Endothelial cell of umbilical vein (primary cell): ENCODE data around the gene AGFG1. TPM values are rescaled to one million over a fixed set of nuclear protein-coding genes. Genes with fewer than 3 reads are reported as not detected.

Source experiments
- BruUV-seq: library from RNA; stranded (reverse); fragments of 400-500 nt; replicated peaks from 2 replicates; lab custom pipeline; 2021; lab: Mats Ljungman, UMichigan
- CTCF ChIA-PET: fragments of 300-600, 350-600 bp; sonication (Branson Sonifier 250); formaldehyde crosslinking; loops from one replicate; lab custom pipeline; 2021; ENCODE audit warnings: antibody characterized with exemption, inconsistent platforms; lab: Charles Lee
- POLR2A ChIA-PET: fragments of 300-600, 350-600 bp; sonication (Branson Sonifier 250); formaldehyde crosslinking; loops from one replicate; lab custom pipeline; 2021; ENCODE audit warnings: antibody characterized with exemption, inconsistent platforms; lab: Charles Lee
- DNase-seq: peaks from one replicate; pipeline ENCODE4 v3.0.0-alpha.2; 2011; ENCODE audit warnings: low read depth, low spot score
- FAIRE-seq: peaks from 2 replicates; lab custom pipeline; 2011; peaks lifted over from hg19 to GRCh38; lab: Jason Lieb, UNC
- H2AFZ ChIP-seq: 2 replicates; pipeline ENCODE4 v1.6.0; 2012; ENCODE audit warnings: low read depth, low read length, control low read depth, inconsistent platforms
- H3K27ac ChIP-seq: 2 replicates; pipeline ENCODE4 v1.5.1; 2011; ENCODE audit warnings: low read depth, mild to moderate bottlenecking, control low read depth, low read length, moderate library complexity; ENCODE audit not compliant: insufficient read depth
- H3K27me3 ChIP-seq, 2 experiments: 2 replicates each; pipeline versions ENCODE4 v1.6.0 to v1.6.1; 2011; ENCODE audit warnings: low read length in 2 of 2, mixed read lengths in 1 of 2; ENCODE audit not compliant: control insufficient read depth in 2 of 2, insufficient read depth in 2 of 2
- H3K36me3 ChIP-seq, 2 experiments: 2 replicates in 1 of 2; 3 replicates in 1 of 2; pipeline ENCODE4 v1.5.1; 2011; ENCODE audit warnings: low read length in 2 of 2, mild to moderate bottlenecking in 1 of 2, moderate library complexity in 1 of 2; ENCODE audit not compliant: control insufficient read depth in 2 of 2, insufficient read depth in 2 of 2; ENCODE audit errors: extremely low read depth in 1 of 2
- H3K4me1 ChIP-seq: 3 replicates; pipeline ENCODE4 v1.5.1; 2011; ENCODE audit warnings: mild to moderate bottlenecking, low read length; ENCODE audit not compliant: control insufficient read depth, insufficient read depth; ENCODE audit errors: extremely low read depth
- H3K4me2 ChIP-seq: 2 replicates; pipeline ENCODE4 v1.6.1; 2011; ENCODE audit warnings: low read length, control low read depth, mixed read lengths; ENCODE audit not compliant: insufficient read depth
- H3K4me3 ChIP-seq, 3 experiments: fragments of 200-600 bp in 1 of 3; sonication (generic), shearing (Covaris generic) in 1 of 3; replicated peaks in 1 of 3; 2 replicates each; pipeline ENCODE4 v1.5.1; 2011 to 2016; ENCODE audit warnings: control low read depth in 3 of 3, low read length in 3 of 3, mild to moderate bottlenecking in 2 of 3, inconsistent platforms in 1 of 3, low read depth in 1 of 3, moderate library complexity in 1 of 3; ENCODE audit not compliant: insufficient read depth in 1 of 3
- H3K79me2 ChIP-seq: 2 replicates; pipeline ENCODE4 v1.6.0; 2012; ENCODE audit warnings: low read length, inconsistent platforms; ENCODE audit not compliant: control insufficient read depth, insufficient read depth
- H3K9ac ChIP-seq: replicated peaks from 2 replicates; pipeline ENCODE3; 2011; ENCODE audit warnings: low read length, control low read depth; ENCODE audit not compliant: insufficient read depth; ENCODE audit errors: extremely low read depth
- H3K9me1 ChIP-seq: replicated peaks from 3 replicates; pipeline ENCODE4 v1.6.0; 2011; ENCODE audit warnings: mild to moderate bottlenecking, low read length; ENCODE audit not compliant: control insufficient read depth, insufficient read depth; ENCODE audit errors: extremely low read depth
- H3K9me3 ChIP-seq: replicated peaks from 2 replicates; pipeline ENCODE4 v1.5.1; 2012; ENCODE audit warnings: low read length, inconsistent platforms; ENCODE audit not compliant: control insufficient read depth, insufficient read depth
- H4K20me1 ChIP-seq: replicated peaks from 2 replicates; pipeline ENCODE3; 2011; ENCODE audit warnings: mild to moderate bottlenecking, low read length; ENCODE audit not compliant: control insufficient read depth, insufficient read depth; ENCODE audit errors: extremely low read depth
- EZH2 ChIP-seq: IDR thresholded peaks from 2 replicates; pipeline ENCODE4 v1.6.1; 2012; ENCODE audit warnings: borderline replicate concordance, low read depth, mild to moderate bottlenecking, moderate library complexity, low read length, inconsistent platforms; ENCODE audit not compliant: severe bottlenecking
- FOS ChIP-seq: IDR thresholded peaks from 2 replicates; pipeline ENCODE4 v1.6.1; 2011; ENCODE audit warnings: mild to moderate bottlenecking, low read length, moderate library complexity, borderline replicate concordance; ENCODE audit not compliant: insufficient read depth
- GATA2 ChIP-seq: IDR thresholded peaks from 2 replicates; pipeline ENCODE4 v1.7.0; 2011; ENCODE audit warnings: low read depth, mild to moderate bottlenecking, moderate library complexity, mixed read lengths, low read length; ENCODE audit not compliant: insufficient read length, insufficient read depth
- JUN ChIP-seq: IDR thresholded peaks from 2 replicates; pipeline ENCODE4 v1.6.1; 2011; ENCODE audit warnings: borderline replicate concordance, low read depth; ENCODE audit not compliant: insufficient read length, insufficient read depth
- MYC ChIP-seq: IDR thresholded peaks from one replicate; pipeline ENCODE4 v1.6.1; 2011; ENCODE audit warnings: mild to moderate bottlenecking, low read depth, low read length
- POLR2A ChIP-seq: IDR thresholded peaks from 2 replicates; pipeline ENCODE4 v1.6.1; 2012; ENCODE audit warnings: low read depth, mild to moderate bottlenecking, control low read depth, low read length
- POLR2AphosphoS5 ChIP-seq: IDR thresholded peaks from 2 replicates; pipeline ENCODE4 v1.6.1; 2012; ENCODE audit warnings: low read depth, mild to moderate bottlenecking, control low read depth, low read length, moderate library complexity; ENCODE audit not compliant: insufficient read depth
- dilution Hi-C: fragments of 300-500 bp; cut with MboI; formaldehyde crosslinking; loops from one replicate; pipeline ENCODE4 v1.15.0; 2019; ENCODE audit warnings: low sequenced_read_pairs; ENCODE audit not compliant: extremely low pct_ligation_motif_present
- intact Hi-C: fragments of 100-400 bp; cut with micrococcal nuclease; formaldehyde crosslinking; loops from one replicate; pipeline ENCODE4 v1.10.0; 2022
- polyA plus RNA-seq, 4 experiments: library from polyadenylated mRNA; depleted of rRNA in 3 of 4; stranded (reverse) in 3 of 4; unstranded in 1 of 4; fragments of >200 nt; gene quantifications; 2 replicates each; pipeline versions ENCODE4 v1.2.1 to v1.2.3, GENCODE V29; 2011 to 2012; ENCODE audit warnings: missing spikeins in 1 of 4
- total RNA-seq: library from RNA; stranded (reverse); gene quantifications from 2 replicates; pipeline ENCODE4 v1.2.3, GENCODE V29; 2021
- TF ChIP-seq, protein P1 (sequence below), 2 donors: IDR thresholded peaks; 1 replicate in 1 of 2; 2 replicates in 1 of 2; pipeline ENCODE4 v1.5.1; 2011; ENCODE audit warnings: low read length in 2 of 2, mild to moderate bottlenecking in 2 of 2, moderate library complexity in 2 of 2, control low read depth in 1 of 2, inconsistent platforms in 1 of 2, low read depth in 1 of 2; ENCODE audit not compliant: insufficient read depth in 1 of 2; ENCODE audit errors: extremely low read depth in 1 of 2
- TF ChIP-seq, protein P2 (sequence below): IDR thresholded peaks from 2 replicates; pipeline ENCODE4 v1.6.1; 2011; ENCODE audit not compliant: insufficient read depth, insufficient read length

Gene AGFG1
- total and polyA plus RNA-seq, 2 donors (not counting 3 experiments of a cell fraction or from before 2014, with no cell fraction given): 87.9 to 106 TPM

- Histone ChIP-seq H3K9ac (no peak overlapping the region), H3K4me2 (no peak overlapping the region), H3K4me1 (no peaks in the 10 kb centered on the region), H4K20me1 (no peaks in the 10 kb centered on the region), H3K9me3 (no peaks in the 10 kb centered on the region), H2AFZ (no peak overlapping the region), H3K4me3 (no peak overlapping the region), H3K79me2 (no peaks in the 10 kb centered on the region), H3K9me1 (no peaks in the 10 kb centered on the region), H3K27me3 (peaks cover 2% of the 10 kb centered on the region in 2 experiments), H3K27ac (no peak overlapping the region), H3K36me3 (no peaks in the 10 kb centered on the region)
- dilution Hi-C loops: no loop called here
- ChIA-PET POLR2A (no interaction called here), CTCF (no interaction called here)
- TF ChIP-seq POLR2A: no peak
- no peak for TF ChIP-seq JUN
- TF ChIP-seq, protein P1, sequence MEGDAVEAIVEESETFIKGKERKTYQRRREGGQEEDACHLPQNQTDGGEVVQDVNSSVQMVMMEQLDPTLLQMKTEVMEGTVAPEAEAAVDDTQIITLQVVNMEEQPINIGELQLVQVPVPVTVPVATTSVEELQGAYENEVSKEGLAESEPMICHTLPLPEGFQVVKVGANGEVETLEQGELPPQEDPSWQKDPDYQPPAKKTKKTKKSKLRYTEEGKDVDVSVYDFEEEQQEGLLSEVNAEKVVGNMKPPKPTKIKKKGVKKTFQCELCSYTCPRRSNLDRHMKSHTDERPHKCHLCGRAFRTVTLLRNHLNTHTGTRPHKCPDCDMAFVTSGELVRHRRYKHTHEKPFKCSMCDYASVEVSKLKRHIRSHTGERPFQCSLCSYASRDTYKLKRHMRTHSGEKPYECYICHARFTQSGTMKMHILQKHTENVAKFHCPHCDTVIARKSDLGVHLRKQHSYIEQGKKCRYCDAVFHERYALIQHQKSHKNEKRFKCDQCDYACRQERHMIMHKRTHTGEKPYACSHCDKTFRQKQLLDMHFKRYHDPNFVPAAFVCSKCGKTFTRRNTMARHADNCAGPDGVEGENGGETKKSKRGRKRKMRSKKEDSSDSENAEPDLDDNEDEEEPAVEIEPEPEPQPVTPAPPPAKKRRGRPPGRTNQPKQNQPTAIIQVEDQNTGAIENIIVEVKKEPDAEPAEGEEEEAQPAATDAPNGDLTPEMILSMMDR (IDR thresholded peaks at IDR 0.05; ENCODE audit: extremely low read depth in 1 of 2, insufficient read depth in 1 of 2, low read depth in 1 of 2, low read length in 2 of 2): no peak
- no peak for TF ChIP-seq FOS
- TF ChIP-seq POLR2AphosphoS5: no peak
- TF ChIP-seq MYC: no peak
- no peak for TF ChIP-seq GATA2
- TF ChIP-seq, protein P2, sequence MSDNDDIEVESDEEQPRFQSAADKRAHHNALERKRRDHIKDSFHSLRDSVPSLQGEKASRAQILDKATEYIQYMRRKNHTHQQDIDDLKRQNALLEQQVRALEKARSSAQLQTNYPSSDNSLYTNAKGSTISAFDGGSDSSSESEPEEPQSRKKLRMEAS: no peak
- no peak for TF ChIP-seq EZH2
- FAIRE-seq: no peak
- no peak for DNase-seq
- intact Hi-C loops: no loop called here
- no TSS peak for BruUV-seq
Observed at GRCh38 chr2:227423656-227424499, 48.1 kb upstream of the AGFG1 start.
